Esophagus squamous epithelium (tissue), 4 donors: Measurements from ENCODE around the gene ALG8.

Experiments
- POLR2A ChIP-seq, 4 donors: fragments of 450-650 bp; IDR thresholded peaks; one replicate each; pipeline ENCODE4 v1.6.1; 2017; ENCODE audit warnings: antibody characterized with exemption in 4 of 4, mild to moderate bottlenecking in 4 of 4, moderate library complexity in 3 of 4
- TF ChIP-seq, protein P1 (sequence below), 6 experiments: fragments of 450-650 bp in 4 of 6; fragments of 200-600 bp in 2 of 6; sonication (generic) in 2 of 6; IDR thresholded peaks; one replicate each; pipeline ENCODE4 v1.5.1; 2016 to 2019; ENCODE audit warnings: antibody characterized with exemption in 6 of 6, mild to moderate bottlenecking in 4 of 6, moderate library complexity in 4 of 6

DNA sequence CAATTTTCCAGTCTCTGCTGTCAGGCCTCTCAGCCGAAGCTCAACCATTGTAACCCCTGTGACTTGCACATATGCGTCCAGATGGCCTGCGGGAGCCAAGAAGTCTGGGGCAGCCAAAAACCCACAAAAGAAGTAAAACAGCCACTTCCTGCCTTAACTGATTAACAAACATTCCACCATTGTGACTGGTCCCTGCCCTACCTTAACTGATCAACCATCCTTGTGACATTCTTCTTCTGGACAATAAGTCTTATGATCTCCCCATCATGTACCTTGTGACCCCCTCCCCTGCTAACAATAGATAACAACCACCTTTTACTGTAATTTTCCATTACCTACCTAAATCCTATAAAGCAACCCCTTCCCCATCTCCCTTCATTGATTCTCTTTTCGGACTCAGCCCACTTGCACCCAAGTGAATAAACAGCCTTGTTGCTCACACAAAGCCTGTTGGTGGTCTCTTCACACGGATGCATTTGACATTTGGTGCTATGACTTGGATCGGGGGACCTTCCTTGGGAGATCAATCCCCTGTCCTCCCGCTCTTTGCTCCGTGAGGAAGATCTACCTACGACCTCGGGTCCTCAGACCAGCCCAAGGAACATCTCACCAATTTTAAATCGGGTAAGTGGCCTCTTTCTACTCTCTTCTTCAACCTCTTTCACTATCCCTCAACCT is 58.5 kb downstream of the ALG8 start:
- TF ChIP-seq, protein P1, sequence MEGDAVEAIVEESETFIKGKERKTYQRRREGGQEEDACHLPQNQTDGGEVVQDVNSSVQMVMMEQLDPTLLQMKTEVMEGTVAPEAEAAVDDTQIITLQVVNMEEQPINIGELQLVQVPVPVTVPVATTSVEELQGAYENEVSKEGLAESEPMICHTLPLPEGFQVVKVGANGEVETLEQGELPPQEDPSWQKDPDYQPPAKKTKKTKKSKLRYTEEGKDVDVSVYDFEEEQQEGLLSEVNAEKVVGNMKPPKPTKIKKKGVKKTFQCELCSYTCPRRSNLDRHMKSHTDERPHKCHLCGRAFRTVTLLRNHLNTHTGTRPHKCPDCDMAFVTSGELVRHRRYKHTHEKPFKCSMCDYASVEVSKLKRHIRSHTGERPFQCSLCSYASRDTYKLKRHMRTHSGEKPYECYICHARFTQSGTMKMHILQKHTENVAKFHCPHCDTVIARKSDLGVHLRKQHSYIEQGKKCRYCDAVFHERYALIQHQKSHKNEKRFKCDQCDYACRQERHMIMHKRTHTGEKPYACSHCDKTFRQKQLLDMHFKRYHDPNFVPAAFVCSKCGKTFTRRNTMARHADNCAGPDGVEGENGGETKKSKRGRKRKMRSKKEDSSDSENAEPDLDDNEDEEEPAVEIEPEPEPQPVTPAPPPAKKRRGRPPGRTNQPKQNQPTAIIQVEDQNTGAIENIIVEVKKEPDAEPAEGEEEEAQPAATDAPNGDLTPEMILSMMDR (IDR thresholded peaks at IDR 0.05) = no peak
- no peak for TF ChIP-seq POLR2A (IDR thresholded peaks at IDR 0.05)
